ENCODE data around the gene RAI1. TPM values are rescaled to one million over a fixed set of nuclear protein-coding genes. Genes with fewer than 3 reads are reported as not detected.

Gene RAI1
- total and polyA plus RNA-seq, 2 of the 13 experiments (the other 11 are each of a cell fraction or from before 2014, with no cell fraction given), result 3.4 to 5.2 TPM

DNA sequence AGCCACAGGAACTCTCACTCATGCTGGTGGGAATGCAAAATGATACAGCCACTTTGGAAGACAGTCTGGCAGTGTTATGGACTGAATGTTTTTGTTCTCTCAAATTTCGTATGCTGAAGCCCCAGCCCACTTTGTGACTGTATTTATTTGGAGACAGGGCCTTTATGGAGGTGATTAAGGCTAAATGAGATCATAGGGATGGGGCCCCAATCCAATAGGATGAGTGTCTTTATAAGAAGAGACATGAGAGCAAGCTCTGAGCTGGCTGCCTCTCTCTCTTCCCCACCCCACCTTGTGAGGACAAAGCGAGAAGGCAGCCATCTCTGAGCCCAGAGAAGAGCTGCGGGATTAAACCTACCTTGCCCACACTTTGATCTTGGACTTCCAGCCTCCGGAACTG lies 21.9 kb upstream of the RAI1 start:
- DNase-seq (ENCODE audit: low spot score) (no peak), FAIRE-seq (no peak), ATAC-seq (no peak)
- ChIA-PET POLR2A (no interaction called here), CTCF (ENCODE audit: low intra/inter-chr PET ratio, low total read pairs) (no interaction called here)
- Histone ChIP-seq H3K79me2 (ENCODE audit: insufficient read depth, low read length) (no peaks in the 10 kb centered on the region), H3K4me1 (ENCODE audit: insufficient read depth, low read length) (peaks cover 37% of the 10 kb centered on the region), H3K36me3 (replicated peaks in 1 of 2; ENCODE audit: control insufficient read depth in 1 of 2, insufficient read depth in 2 of 2, low read length in 2 of 2) (no peaks in the 10 kb centered on the region), H3K9me3 (ENCODE audit: low read length) (no peaks in the 10 kb centered on the region), H2AFZ (ENCODE audit: low read length) (no peak overlapping the region), H3K4me2 (ENCODE audit: low read depth, low read length) (no peak overlapping the region), H3K4me3 (replicated peaks in 1 of 3; ENCODE audit: insufficient read depth in 1 of 3, low read depth in 2 of 3, low read length in 3 of 3) (no peak overlapping the region), H3K27me3 (ENCODE audit: control insufficient read depth in 1 of 2, insufficient read depth in 2 of 2, low read length in 2 of 2) (peaks cover 0 to 4% of the 10 kb centered on the region in 2 experiments; a peak in 1 of 5 replicates), H3K27ac (ENCODE audit: extremely low read length, insufficient read depth, low read length) (no peak overlapping the region), H4K20me1 (ENCODE audit: insufficient read depth, low read length) (no peaks in the 10 kb centered on the region), H3K9ac (ENCODE audit: insufficient read depth, low read depth, low read length) (no peak overlapping the region)
- WGBS (ENCODE audit: low lambda C conversion rate), result 35% methylated on average over 4 of the region's 4 CpGs
- intact Hi-C loops (cut with micrococcal nuclease; ENCODE audit: unreplicated experiment) (no loop called here), in situ Hi-C loops (cut with HindIII; ENCODE audit: extremely low pct_ligation_motif_present, low pct_unique_long_range_greater_than_20kb) (no loop called here)
- no TSS peak for BruUV-seq (replicated peaks)
- TF ChIP-seq ZNF326 (CRISPR knock-in tag; IDR thresholded peaks at IDR 0.05; ENCODE audit: borderline replicate concordance), result no peak
- TF ChIP-seq ZNF264 (CRISPR knock-in tag; IDR thresholded peaks at IDR 0.05), result peak; percentile 98

GRCh38 chr17:17661134-17661533 lies 20.1 kb upstream of the RAI1 start:
- Histone ChIP-seq H2AFZ (ENCODE audit: low read length) (no peak overlapping the region), H3K9ac (ENCODE audit: insufficient read depth, low read depth, low read length) (no peak overlapping the region), H3K4me3 (replicated peaks in 1 of 3; ENCODE audit: insufficient read depth in 1 of 3, low read depth in 2 of 3, low read length in 3 of 3) (no peak overlapping the region), H3K4me2 (ENCODE audit: low read depth, low read length) (no peak overlapping the region), H3K9me3 (ENCODE audit: low read length) (no peaks in the 10 kb centered on the region), H3K27ac (ENCODE audit: extremely low read length, insufficient read depth, low read length) (no peak overlapping the region), H3K36me3 (replicated peaks in 1 of 2; ENCODE audit: control insufficient read depth in 1 of 2, insufficient read depth in 2 of 2, low read length in 2 of 2) (no peaks in the 10 kb centered on the region), H3K79me2 (ENCODE audit: insufficient read depth, low read length) (no peaks in the 10 kb centered on the region), H3K27me3 (ENCODE audit: control insufficient read depth in 1 of 2, insufficient read depth in 2 of 2, low read length in 2 of 2) (peaks cover 0 to 9% of the 10 kb centered on the region in 2 experiments; a peak in 1 of 5 replicates), H3K4me1 (ENCODE audit: insufficient read depth, low read length) (peaks cover 48% of the 10 kb centered on the region), H4K20me1 (ENCODE audit: insufficient read depth, low read length) (no peaks in the 10 kb centered on the region)
- intact Hi-C loops (cut with micrococcal nuclease; ENCODE audit: unreplicated experiment) (loop anchor here (10.0 kb wide), 1 partner anchor 64 kb away; no protein-coding TSS in a partner anchor), in situ Hi-C loops (cut with HindIII; ENCODE audit: extremely low pct_ligation_motif_present, low pct_unique_long_range_greater_than_20kb) (no loop called here)
- 2% methylated on average over 6 of the region's 8 CpGs for WGBS (ENCODE audit: low lambda C conversion rate)
- no TSS peak for BruUV-seq (replicated peaks)
- POLR2A ChIA-PET, result no interaction called here
- CTCF ChIA-PET (ENCODE audit: low intra/inter-chr PET ratio, low total read pairs), result interaction anchor here (1.2 kb wide), 1 partner anchor 305 kb away, joined by 3 read pairs; no protein-coding TSS in a partner anchor
- FAIRE-seq (no peak), DNase-seq (ENCODE audit: low spot score) (peak; percentile 53), ATAC-seq (no peak)
- no peak for TF ChIP-seq XRCC5 (optimal IDR thresholded peaks at IDR 0.05; ENCODE audit: low read length)
- TF ChIP-seq, protein P1, sequence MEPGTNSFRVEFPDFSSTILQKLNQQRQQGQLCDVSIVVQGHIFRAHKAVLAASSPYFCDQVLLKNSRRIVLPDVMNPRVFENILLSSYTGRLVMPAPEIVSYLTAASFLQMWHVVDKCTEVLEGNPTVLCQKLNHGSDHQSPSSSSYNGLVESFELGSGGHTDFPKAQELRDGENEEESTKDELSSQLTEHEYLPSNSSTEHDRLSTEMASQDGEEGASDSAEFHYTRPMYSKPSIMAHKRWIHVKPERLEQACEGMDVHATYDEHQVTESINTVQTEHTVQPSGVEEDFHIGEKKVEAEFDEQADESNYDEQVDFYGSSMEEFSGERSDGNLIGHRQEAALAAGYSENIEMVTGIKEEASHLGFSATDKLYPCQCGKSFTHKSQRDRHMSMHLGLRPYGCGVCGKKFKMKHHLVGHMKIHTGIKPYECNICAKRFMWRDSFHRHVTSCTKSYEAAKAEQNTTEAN (CRISPR knock-in tag; conservative IDR thresholded peaks at IDR 0.05), result no peak
- peak; percentile 38; the same call in 1 of the 2 replicates for TF ChIP-seq TFAP4 (IDR thresholded peaks at IDR 0.05; ENCODE audit: borderline replicate concordance, low read depth)
- no peak for TF ChIP-seq BRD4 (CRISPR knock-in tag; IDR thresholded peaks at IDR 0.05)
- TF ChIP-seq, protein P2, sequence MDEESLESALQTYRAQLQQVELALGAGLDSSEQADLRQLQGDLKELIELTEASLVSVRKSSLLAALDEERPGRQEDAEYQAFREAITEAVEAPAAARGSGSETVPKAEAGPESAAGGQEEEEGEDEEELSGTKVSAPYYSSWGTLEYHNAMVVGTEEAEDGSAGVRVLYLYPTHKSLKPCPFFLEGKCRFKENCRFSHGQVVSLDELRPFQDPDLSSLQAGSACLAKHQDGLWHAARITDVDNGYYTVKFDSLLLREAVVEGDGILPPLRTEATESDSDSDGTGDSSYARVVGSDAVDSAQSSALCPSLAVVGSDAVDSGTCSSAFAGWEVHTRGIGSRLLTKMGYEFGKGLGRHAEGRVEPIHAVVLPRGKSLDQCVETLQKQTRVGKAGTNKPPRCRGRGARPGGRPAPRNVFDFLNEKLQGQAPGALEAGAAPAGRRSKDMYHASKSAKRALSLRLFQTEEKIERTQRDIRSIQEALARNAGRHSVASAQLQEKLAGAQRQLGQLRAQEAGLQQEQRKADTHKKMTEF (CRISPR knock-in tag; IDR thresholded peaks at IDR 0.05), result no peak
- no peak for TF ChIP-seq SP2 (CRISPR knock-in tag; IDR thresholded peaks at IDR 0.05)
- TF ChIP-seq MTF2 (CRISPR knock-in tag; IDR thresholded peaks at IDR 0.05; ENCODE audit: borderline replicate concordance), result no peak
- TF ChIP-seq HOXA3 (CRISPR knock-in tag; IDR thresholded peaks at IDR 0.05), result 0 out of 2 replicates have a peak, but pooled peaks have one; percentile 37
- TF ChIP-seq ZMYM4 (CRISPR knock-in tag; IDR thresholded peaks at IDR 0.05), result no peak
- no peak for TF ChIP-seq ZNF121 (CRISPR knock-in tag; IDR thresholded peaks at IDR 0.05)
- no peak for TF ChIP-seq ZNF546 (CRISPR knock-in tag; conservative IDR thresholded peaks at IDR 0.05)
- TF ChIP-seq BHLHE40 (IDR thresholded peaks at IDR 0.05; ENCODE audit: low read length), result peak; percentile 83
- no peak for TF ChIP-seq ZNF235 (CRISPR knock-in tag; IDR thresholded peaks at IDR 0.05; ENCODE audit: borderline replicate concordance)
- no peak for TF ChIP-seq TAF1 (CRISPR knock-in tag; IDR thresholded peaks at IDR 0.05)
- no peak for TF ChIP-seq KDM4B (CRISPR knock-in tag; IDR thresholded peaks at IDR 0.05)
- no peak for TF ChIP-seq YEATS4 (CRISPR knock-in tag; IDR thresholded peaks at IDR 0.05; ENCODE audit: borderline replicate concordance)

Measured in HepG2 (cell line).